Stimulated activated CD8-positive, alpha-beta memory T cell treated with anti-CD3 and anti-CD28 coated beads, Interleukin-15, amount 100 ng/mL, for 48 hours (primary cell): Measurements from ENCODE around the gene ALG1.
"Not testable (repeated sequence)": the region's sequence is repeated elsewhere in the genome, so short reads cannot be mapped to it uniquely, and the experiment has no call there.

ENCODE experiments used
- DNase-seq, 2 donors: peaks; one replicate each; pipeline ENCODE4 v3.0.0-alpha.2; 2020; ENCODE audit warnings: low read depth in 2 of 2

Gene ALG1

GRCh38 chr16:5073771-5074170, 2.1 kb downstream of the ALG1 start:
- not testable (repeated sequence) for DNase-seq

- DNase-seq: no peak
Measured at GRCh38 chr16:5075637-5076036, 4.0 kb downstream of the ALG1 start.

- no peak for DNase-seq
Measured at GRCh38 chr16:5077304-5077703, 5.7 kb downstream of the ALG1 start.

- no peak for DNase-seq
Measured at GRCh38 chr16:5078626-5079025, 7.0 kb downstream of the ALG1 start.

GRCh38 chr16:5080461-5080860, 8.8 kb downstream of the ALG1 start:
- DNase-seq: not testable (repeated sequence)

GRCh38 chr16:5080996-5081395, 9.4 kb downstream of the ALG1 start:
- not testable (repeated sequence) for DNase-seq

- not testable (repeated sequence) for DNase-seq
Measured at GRCh38 chr16:5083646-5084045, 12.0 kb downstream of the ALG1 start.

GRCh38 chr16:5084099-5084731, 12.6 kb downstream of the ALG1 start:
- DNase-seq: not testable (repeated sequence)

- DNase-seq: peak in 1 of 2 donors; percentile 16
Measured at GRCh38 chr16:5084802-5085201, 13.2 kb downstream of the ALG1 start.

GRCh38 chr16:5085716-5086115, 14.1 kb downstream of the ALG1 start:
- not testable (repeated sequence) for DNase-seq

GRCh38 chr16:5088086-5088790, 16.6 kb downstream of the ALG1 start:
- not testable (repeated sequence) for DNase-seq

- DNase-seq: not testable (repeated sequence)
Measured at GRCh38 chr16:5088936-5089335, 17.3 kb downstream of the ALG1 start.

GRCh38 chr16:5089911-5090555, 18.4 kb downstream of the ALG1 start:
- not testable (repeated sequence) for DNase-seq

- DNase-seq: not testable (repeated sequence)
Measured at GRCh38 chr16:5090592-5090991, 18.9 kb downstream of the ALG1 start.

- DNase-seq: not testable (repeated sequence)
Measured at GRCh38 chr16:5093081-5093480, 21.4 kb downstream of the ALG1 start.

- not testable (repeated sequence) for DNase-seq
Measured at GRCh38 chr16:5093746-5094145, 22.1 kb downstream of the ALG1 start.

GRCh38 chr16:5095145-5095830, 23.6 kb downstream of the ALG1 start:
- DNase-seq: not testable (repeated sequence)

- DNase-seq: not testable (repeated sequence)
Measured at GRCh38 chr16:5096437-5097060, 24.9 kb downstream of the ALG1 start.

GRCh38 chr16:5097061-5097469, 25.4 kb downstream of the ALG1 start:
- peak in 1 of 2 donors; percentile 11 for DNase-seq

GRCh38 chr16:5097470-5098220, 26.0 kb downstream of the ALG1 start, which contains the start of gene EEF2KMT:
TSS of gene EEF2KMT (minus strand) at chr16:5097795. CDS start at chr16:5097739, 56 bp downstream.
- peak; percentile 91 to 94 for DNase-seq
